ENCODE measurements around the gene MVK. TPM values are rescaled to one million over a fixed set of nuclear protein-coding genes. Genes with fewer than 3 reads are reported as not detected.

The MVK gene
- polyA plus RNA-seq (ENCODE audit: insufficient read length in 3 of 3) = 10 to 100 TPM; 20.0 to 20.6 (median 20.2) TPM

- peak; percentile 93 to 97 (median 95) for DNase-seq (ENCODE audit: low read depth in 3 of 3, low spot score in 2 of 3)
These were observed at the start of gene MVK, which contains the start of gene MMAB for GRCh38 chr12:109573029-109573913. Gene MVK, plus strand, starts transcription at chr12:109573794. Its CDS starts 1,029 bp downstream, at chr12:109574823. Gene MMAB, minus strand, starts transcription at chr12:109573504. Its CDS starts 24 bp downstream, at chr12:109573480.

GRCh38 chr12:109524466-109525278 lies 48.9 kb upstream of the MVK start:
- DNase-seq (ENCODE audit: low read depth in 3 of 3, low spot score in 2 of 3) = no peak

- no peak for DNase-seq (ENCODE audit: low read depth in 3 of 3, low spot score in 2 of 3)
These were observed 48.4 kb upstream of the MVK start for GRCh38 chr12:109525279-109525585.

- DNase-seq (ENCODE audit: low read depth in 3 of 3, low spot score in 2 of 3) = no peak
These were observed 46.0 kb upstream of the MVK start for GRCh38 chr12:109527489-109528123.

- no peak for DNase-seq (ENCODE audit: low read depth in 3 of 3, low spot score in 2 of 3)
These were observed 43.6 kb upstream of the MVK start for GRCh38 chr12:109529691-109530640.

GRCh38 chr12:109531411-109531810 lies 42.2 kb upstream of the MVK start:
- DNase-seq (ENCODE audit: low read depth in 3 of 3, low spot score in 2 of 3) = no peak

- no peak for DNase-seq (ENCODE audit: low read depth in 3 of 3, low spot score in 2 of 3)
These were observed 40.7 kb upstream of the MVK start for GRCh38 chr12:109532721-109533486.

- DNase-seq (ENCODE audit: low read depth in 3 of 3, low spot score in 2 of 3) = no peak
These were observed 40.2 kb upstream of the MVK start for GRCh38 chr12:109533487-109533740.

- no peak for DNase-seq (ENCODE audit: low read depth in 3 of 3, low spot score in 2 of 3)
These were observed 39.1 kb upstream of the MVK start for GRCh38 chr12:109534456-109534855.

GRCh38 chr12:109535231-109535862 lies 38.2 kb upstream of the MVK start:
- no peak for DNase-seq (ENCODE audit: low read depth in 3 of 3, low spot score in 2 of 3)

GRCh38 chr12:109535863-109536250 lies 37.7 kb upstream of the MVK start:
- no peak for DNase-seq (ENCODE audit: low read depth in 3 of 3, low spot score in 2 of 3)

GRCh38 chr12:109537136-109537535 lies 36.5 kb upstream of the MVK start:
- DNase-seq (ENCODE audit: low read depth in 3 of 3, low spot score in 2 of 3) = no peak

- no peak for DNase-seq (ENCODE audit: low read depth in 3 of 3, low spot score in 2 of 3)
These were observed 35.3 kb upstream of the MVK start for GRCh38 chr12:109538191-109538863.

GRCh38 chr12:109539508-109539907 lies 34.1 kb upstream of the MVK start:
- no peak for DNase-seq (ENCODE audit: low read depth in 3 of 3, low spot score in 2 of 3)

- DNase-seq (ENCODE audit: low read depth in 3 of 3, low spot score in 2 of 3) = no peak
These were observed 32.8 kb upstream of the MVK start for GRCh38 chr12:109540526-109541412.

GRCh38 chr12:109541413-109541726 lies 32.2 kb upstream of the MVK start:
- DNase-seq (ENCODE audit: low read depth in 3 of 3, low spot score in 2 of 3) = no peak

GRCh38 chr12:109542014-109542413 lies 31.6 kb upstream of the MVK start:
- no peak for DNase-seq (ENCODE audit: low read depth in 3 of 3, low spot score in 2 of 3)

- no peak for DNase-seq (ENCODE audit: low read depth in 3 of 3, low spot score in 2 of 3)
These were observed 30.7 kb upstream of the MVK start for GRCh38 chr12:109542876-109543275.

Measured in right renal cortex interstitium (tissue), 3 donors.